K562 (cell line): ENCODE results near the gene P2RX5. TPM values are rescaled to one million over a fixed set of nuclear protein-coding genes. Genes with fewer than 3 reads are reported as not detected.

Experiments
- ATAC-seq: fragments of 200-7000 bp; cut with Tn5 transposase; 3 replicates; pipeline ENCODE4 v1.9.1; 2020; ENCODE audit warnings: moderate library complexity
- BruUV-seq: library from RNA; stranded (reverse); fragments of 400-500 nt; replicated peaks from 2 replicates; lab custom pipeline; 2021; lab: Mats Ljungman, UMichigan
- CTCF ChIA-PET: fragments of 300-600 bp; formaldehyde crosslinking; extraction: SDS; loops from one replicate; lab custom pipeline; 2021; ENCODE audit warnings: low intra/inter-chr PET ratio; lab: Yijun Ruan, JAX
- POLR2A ChIA-PET: fragments of 300-600, 350-650 bp; sonication (Branson Sonifier 250); formaldehyde crosslinking; extraction: SDS; loops from one replicate; lab custom pipeline; 2021; ENCODE audit warnings: antibody characterized with exemption, inconsistent platforms; lab: Yijun Ruan, JAX
- DNase-seq, 4 experiments: peaks; one replicate each; pipeline versions ENCODE4 v3.0.0 to v3.0.0-alpha.2; 2011 to 2018; ENCODE audit warnings: low spot score in 3 of 4, mixed read lengths in 3 of 4; ENCODE audit errors: extremely low read depth in 1 of 4
- FAIRE-seq: peaks from 2 replicates; lab custom pipeline; 2011; peaks lifted over from hg19 to GRCh38; lab: Jason Lieb, UNC
- H2AFZ ChIP-seq: 2 replicates; pipeline ENCODE4 v1.6.0; 2011; ENCODE audit warnings: low read depth, low read length, control low read depth, inconsistent platforms
- H3K27ac ChIP-seq: fragments of 200-600 bp; 3 replicates; pipeline ENCODE4 v1.8.0; 2011; ENCODE audit warnings: low read depth, mild to moderate bottlenecking, control low read depth, inconsistent platforms, low read length, moderate library complexity, mixed read lengths; ENCODE audit errors: extremely low read depth
- H3K27me3 ChIP-seq, 2 experiments: fragments of 300-600 bp in 1 of 2; 2 replicates in 1 of 2; 3 replicates in 1 of 2; pipeline versions ENCODE4 v1.6.0 to v1.8.0; 2011; ENCODE audit warnings: inconsistent platforms in 2 of 2, low read length in 2 of 2, mild to moderate bottlenecking in 1 of 2, mixed read lengths in 1 of 2, moderate library complexity in 1 of 2; ENCODE audit not compliant: control insufficient read depth in 2 of 2, insufficient read depth in 2 of 2
- H3K36me3 ChIP-seq: fragments of 300-600 bp; 3 replicates; pipeline ENCODE4 v1.8.0; 2011; ENCODE audit warnings: mild to moderate bottlenecking, low read length, inconsistent platforms; ENCODE audit not compliant: control insufficient read depth, insufficient read depth
- H3K4me1 ChIP-seq, 2 experiments: fragments of 200-600 bp in 1 of 2; replicated peaks in 1 of 2; 2 replicates in 1 of 2; 3 replicates in 1 of 2; pipeline versions ENCODE4 v1.5.1 to v1.8.0; 2011; ENCODE audit warnings: inconsistent platforms in 2 of 2, low read length in 2 of 2, mild to moderate bottlenecking in 1 of 2, mixed read lengths in 1 of 2, moderate library complexity in 1 of 2; ENCODE audit not compliant: control insufficient read depth in 2 of 2, insufficient read depth in 2 of 2
- H3K4me2 ChIP-seq: 2 replicates; pipeline ENCODE4 v1.6.1; 2011; ENCODE audit warnings: low read length, control low read depth, inconsistent platforms, mixed read lengths; ENCODE audit not compliant: insufficient read depth
- H3K4me3 ChIP-seq: fragments of 200-600 bp; sonication (generic), shearing (Covaris generic); 2 replicates; pipeline ENCODE4 v1.5.1; 2016; ENCODE audit warnings: control low read depth, inconsistent platforms
- H3K79me2 ChIP-seq: fragments of 200-600 bp; 3 replicates; pipeline ENCODE4 v1.8.0; 2011; ENCODE audit warnings: low read length, inconsistent platforms; ENCODE audit not compliant: control insufficient read depth, insufficient read depth
- H3K9ac ChIP-seq, 2 experiments: 2 replicates each; pipeline versions ENCODE4 v1.6.0 to v1.6.1; 2011; ENCODE audit warnings: low read depth in 2 of 2, low read length in 2 of 2, control low read depth in 1 of 2, inconsistent platforms in 1 of 2, mild to moderate bottlenecking in 1 of 2, mixed read lengths in 1 of 2; ENCODE audit not compliant: insufficient read depth in 1 of 2
- H3K9me1 ChIP-seq: one replicate; pipeline ENCODE4 v1.6.0; 2011; ENCODE audit warnings: inconsistent platforms, mild to moderate bottlenecking, low read length, moderate library complexity; ENCODE audit not compliant: control insufficient read depth, insufficient read depth
- H3K9me3 ChIP-seq: replicated peaks from 2 replicates; pipeline ENCODE4 v1.5.1; 2011; ENCODE audit warnings: low read depth, low read length, inconsistent platforms; ENCODE audit not compliant: control insufficient read depth, insufficient read depth
- H4K20me1 ChIP-seq: replicated peaks from 2 replicates; pipeline ENCODE4 v1.6.1; 2011; ENCODE audit warnings: low read length, inconsistent platforms, mixed read lengths; ENCODE audit not compliant: control insufficient read depth, insufficient read depth
- CCNT2 ChIP-seq: IDR thresholded peaks from 2 replicates; pipeline ENCODE4 v1.6.1; 2011; ENCODE audit warnings: borderline replicate concordance, low read depth, mild to moderate bottlenecking, moderate library complexity, mixed read lengths, low read length; ENCODE audit not compliant: insufficient read length; ENCODE audit errors: extremely low read depth
- MEF2D ChIP-seq: conservative IDR thresholded peaks from 2 replicates; pipeline ENCODE4 v1.6.1; 2016; ENCODE audit warnings: low read depth, missing genetic modification characterization, missing compliant biosample characterization
- NUFIP1 ChIP-seq: fragments of 450-650 bp; IDR thresholded peaks from 2 replicates; pipeline ENCODE4 v1.6.1; 2018; ENCODE audit not compliant: partially characterized antibody
- SMARCE1 ChIP-seq: fragments of 450-650 bp; IDR thresholded peaks from 2 replicates; pipeline ENCODE4 v1.7.1; 2016; ENCODE audit warnings: mild to moderate bottlenecking
- ZBTB8A ChIP-seq: fragments of 450-650 bp; IDR thresholded peaks from 2 replicates; pipeline ENCODE4 v1.6.1; 2018; ENCODE audit warnings: mild to moderate bottlenecking, moderate library complexity; ENCODE audit not compliant: partially characterized antibody
- ZNF263 ChIP-seq: sonication (generic); formaldehyde crosslinking; IDR thresholded peaks from 2 replicates; pipeline ENCODE4 v1.8.0; 2022; ENCODE audit warnings: mild to moderate bottlenecking, missing genetic modification reagents, borderline replicate concordance
- ZNF586 ChIP-seq: fragments of 450-650 bp; formaldehyde crosslinking; conservative IDR thresholded peaks from 2 replicates; pipeline ENCODE4 v1.4.0; 2020; ENCODE audit warnings: mild to moderate bottlenecking, moderate library complexity
- ZNF780A ChIP-seq: fragments of 250-450 bp; sonication (Bioruptor Pico); IDR thresholded peaks from 2 replicates; pipeline ENCODE4 v1.5.0; 2021; ENCODE audit warnings: mild to moderate bottlenecking
- whole genome bisulfite sequencing: fragments of 100-300 bp; shearing (Covaris generic); methylation state at CpG from one replicate; pipeline ENCODE4 v1.1.6; 2016; ENCODE audit warnings: low coverage, mixed read lengths; ENCODE audit not compliant: insufficient coverage; ENCODE audit errors: missing lambda C conversion rate; 5-methylcytosine and 5-hydroxymethylcytosine counted together
- in situ Hi-C: fragments of 300-500 bp; cut with MboI; formaldehyde crosslinking; loops from 4 replicates; pipeline ENCODE4 v1.15.0; 2018; ENCODE audit warnings: inconsistent platforms, mixed read lengths
- intact Hi-C: fragments of 100-400 bp; cut with micrococcal nuclease; formaldehyde crosslinking; loops from 2 replicates; pipeline ENCODE4 v1.14.2; 2022
- polyA plus RNA-seq, 8 experiments: library from polyadenylated mRNA; depleted of rRNA in 4 of 8; stranded (reverse) in 5 of 8; unstranded in 3 of 8; fragments of >200 nt; fragmentation: Nextera tagmentation in 2 of 8; fragmentation: Illumina TruSeq in 1 of 8; extraction: Ambion mirVana in 2 of 8; extraction: Trizol in 1 of 8; gene quantifications; 2 replicates each; pipeline versions ENCODE4 v1.2.1 to v1.2.3, GENCODE V29; 2011 to 2014; ENCODE audit warnings: inconsistent platforms in 1 of 8, missing spikeins in 1 of 8
- total RNA-seq, 7 experiments: library from RNA; depleted of rRNA in 6 of 7; stranded (reverse); fragments of >200 nt in 6 of 7; fragmentation: Illumina TruSeq in 2 of 7; extraction: Trizol in 2 of 7; gene quantifications; 2 replicates each; pipeline versions ENCODE4 v1.2.1 to v1.2.3, GENCODE V29; 2011 to 2021; ENCODE audit warnings: low replicate concordance in 1 of 7
- TF ChIP-seq, protein P1 (sequence below), 3 experiments: IDR thresholded peaks in 2 of 3; conservative IDR thresholded peaks in 1 of 3; 2 replicates each; pipeline ENCODE4 v1.5.1; 2011 to 2012; ENCODE audit warnings: low read length in 3 of 3, mild to moderate bottlenecking in 3 of 3, control low read depth in 2 of 3, improper control_type of control experiment in 1 of 3, inconsistent platforms in 1 of 3, low read depth in 1 of 3, mixed read lengths in 1 of 3, moderate library complexity in 1 of 3; ENCODE audit not compliant: insufficient read depth in 2 of 3
- TF ChIP-seq, protein P2 (sequence below): fragments of 250-450 bp; sonication (Bioruptor Pico); IDR thresholded peaks from 2 replicates; pipeline ENCODE4 v1.4.0; 2020

P2RX5 gene
- total and polyA plus RNA-seq, 9 of the 15 experiments (the other 6 are each of a cell fraction or from before 2014, with no cell fraction given) = 0.31 to 4.0 (median 1.3) TPM

DNA sequence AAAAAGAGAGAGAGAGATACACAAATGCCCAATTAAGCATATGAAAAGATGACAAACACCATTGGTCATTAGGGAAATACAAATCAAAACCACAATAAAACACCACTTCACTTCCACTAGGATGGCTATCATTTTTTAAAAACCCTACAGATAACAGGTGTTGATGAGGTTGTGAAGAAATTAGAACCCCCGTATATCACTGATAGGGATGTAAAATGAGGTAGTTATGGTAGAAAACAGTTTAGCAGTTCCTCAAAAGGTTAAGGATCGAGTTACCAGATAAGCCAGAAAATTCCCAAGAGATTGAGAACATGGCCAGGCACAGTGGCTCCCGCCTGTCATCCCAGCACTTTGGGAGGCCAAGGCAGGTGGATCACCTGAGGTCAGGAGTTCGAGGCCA, 2.8 kb downstream of the P2RX5 start:
- no peaks in the 10 kb centered on the region for H3K36me3 ChIP-seq
- H3K27me3 ChIP-seq = no peaks in the 10 kb centered on the region
- H3K79me2 ChIP-seq = no peaks in the 10 kb centered on the region
- WGBS = 5% methylated on average over 4 of the region's 4 CpGs
- FAIRE-seq = no peak
- peaks cover 0 to 41% of the 10 kb centered on the region in 2 experiments; a peak in 2 of 5 replicates for H3K4me1 ChIP-seq
- H3K9me3 ChIP-seq = no peaks in the 10 kb centered on the region; the same call in 1 of the 2 replicates
- in situ Hi-C loops = no loop called here
- H2AFZ ChIP-seq = no peak overlapping the region
- H3K27ac ChIP-seq = no peak overlapping the region
- ChIA-PET POLR2A (no interaction called here), CTCF (interaction anchor here (1.1 kb wide), 1 partner anchor 845 kb away, joined by 3 read pairs; no protein-coding TSS in a partner anchor)
- no peaks in the 10 kb centered on the region for H4K20me1 ChIP-seq
- ATAC-seq = no peak
- no peaks in the 10 kb centered on the region for H3K9me1 ChIP-seq
- intact Hi-C loops = loop anchor here (10.0 kb wide), 1 partner anchor 88 kb away; the partner anchor contains the start of gene TRPV1
- H3K4me3 ChIP-seq = no peak overlapping the region
- no peak for DNase-seq
- H3K4me2 ChIP-seq = no peak overlapping the region
- no TSS peak for BruUV-seq
- TF ChIP-seq MEF2D (tag) = no peak
- no peak overlapping the region for H3K9ac ChIP-seq

DNA sequence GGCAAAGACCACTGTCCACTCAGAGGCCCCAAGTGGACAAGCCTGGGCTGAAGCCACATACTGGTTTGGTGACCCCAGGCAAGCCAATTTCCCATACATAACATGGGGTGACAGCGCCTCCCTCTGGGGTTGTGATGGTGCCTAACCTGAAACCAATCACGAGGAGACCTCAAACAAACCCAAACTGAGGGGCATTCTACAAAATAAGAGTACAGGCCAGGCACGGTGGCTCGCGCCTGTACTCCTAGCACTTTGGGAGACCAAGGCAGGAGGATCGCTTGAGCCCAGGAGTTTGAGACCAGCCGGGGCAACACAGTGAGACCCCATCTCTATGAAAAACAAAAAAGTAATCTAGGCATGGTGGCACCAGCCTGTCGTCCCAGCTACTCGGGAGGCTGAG, 3.6 kb downstream of the P2RX5 start:
- H3K4me1 ChIP-seq = peaks cover 0 to 42% of the 10 kb centered on the region in 2 experiments; a peak in 2 of 5 replicates
- in situ Hi-C loops (no loop called here), intact Hi-C loops (loop anchor here (10.0 kb wide), 1 partner anchor 88 kb away; the partner anchor contains the start of gene TRPV1)
- H4K20me1 ChIP-seq = no peaks in the 10 kb centered on the region
- DNase-seq = peak in 2 of 4 experiments; percentile 37 to 39
- H3K36me3 ChIP-seq = no peaks in the 10 kb centered on the region
- no peak overlapping the region for H3K4me2 ChIP-seq
- peak; percentile 11 for FAIRE-seq
- no peak overlapping the region for H3K9ac ChIP-seq
- ChIA-PET POLR2A (interaction anchor here (0.6 kb wide), 1 partner anchor 254 kb away, joined by 3 read pairs; no protein-coding TSS in a partner anchor), CTCF (interaction anchor here (1.1 to 1.7 kb wide), 2 partner anchors 90 to 844 kb away, joined by 3 to 9 read pairs; no protein-coding TSS in a partner anchor)
- no peaks in the 10 kb centered on the region for H3K9me1 ChIP-seq
- H3K9me3 ChIP-seq = no peaks in the 10 kb centered on the region
- ATAC-seq = peak; percentile 64
- H2AFZ ChIP-seq = no peak overlapping the region
- no peaks in the 10 kb centered on the region for H3K79me2 ChIP-seq
- no peak overlapping the region for H3K27ac ChIP-seq
- no TSS peak for BruUV-seq
- H3K27me3 ChIP-seq = no peaks in the 10 kb centered on the region
- WGBS = 7% methylated on average over 7 of the region's 9 CpGs
- H3K4me3 ChIP-seq = no peak overlapping the region
- TF ChIP-seq ZNF263 (CRISPR knock-in tag) (no peak), SMARCE1 (no peak), ZBTB8A (no peak), NUFIP1 (no peak), CCNT2 (no peak), ZNF586 (no peak), ZNF780A (no peak)
- TF ChIP-seq, protein P1, sequence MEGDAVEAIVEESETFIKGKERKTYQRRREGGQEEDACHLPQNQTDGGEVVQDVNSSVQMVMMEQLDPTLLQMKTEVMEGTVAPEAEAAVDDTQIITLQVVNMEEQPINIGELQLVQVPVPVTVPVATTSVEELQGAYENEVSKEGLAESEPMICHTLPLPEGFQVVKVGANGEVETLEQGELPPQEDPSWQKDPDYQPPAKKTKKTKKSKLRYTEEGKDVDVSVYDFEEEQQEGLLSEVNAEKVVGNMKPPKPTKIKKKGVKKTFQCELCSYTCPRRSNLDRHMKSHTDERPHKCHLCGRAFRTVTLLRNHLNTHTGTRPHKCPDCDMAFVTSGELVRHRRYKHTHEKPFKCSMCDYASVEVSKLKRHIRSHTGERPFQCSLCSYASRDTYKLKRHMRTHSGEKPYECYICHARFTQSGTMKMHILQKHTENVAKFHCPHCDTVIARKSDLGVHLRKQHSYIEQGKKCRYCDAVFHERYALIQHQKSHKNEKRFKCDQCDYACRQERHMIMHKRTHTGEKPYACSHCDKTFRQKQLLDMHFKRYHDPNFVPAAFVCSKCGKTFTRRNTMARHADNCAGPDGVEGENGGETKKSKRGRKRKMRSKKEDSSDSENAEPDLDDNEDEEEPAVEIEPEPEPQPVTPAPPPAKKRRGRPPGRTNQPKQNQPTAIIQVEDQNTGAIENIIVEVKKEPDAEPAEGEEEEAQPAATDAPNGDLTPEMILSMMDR (IDR thresholded peaks at IDR 0.05 in 2 of 3, conservative IDR thresholded peaks at IDR 0.05 in 1 of 3; ENCODE audit: insufficient read depth in 2 of 3, low read depth in 1 of 3, low read length in 3 of 3) = peak; percentile 44 to 50 (median 45)
- TF ChIP-seq, protein P2, sequence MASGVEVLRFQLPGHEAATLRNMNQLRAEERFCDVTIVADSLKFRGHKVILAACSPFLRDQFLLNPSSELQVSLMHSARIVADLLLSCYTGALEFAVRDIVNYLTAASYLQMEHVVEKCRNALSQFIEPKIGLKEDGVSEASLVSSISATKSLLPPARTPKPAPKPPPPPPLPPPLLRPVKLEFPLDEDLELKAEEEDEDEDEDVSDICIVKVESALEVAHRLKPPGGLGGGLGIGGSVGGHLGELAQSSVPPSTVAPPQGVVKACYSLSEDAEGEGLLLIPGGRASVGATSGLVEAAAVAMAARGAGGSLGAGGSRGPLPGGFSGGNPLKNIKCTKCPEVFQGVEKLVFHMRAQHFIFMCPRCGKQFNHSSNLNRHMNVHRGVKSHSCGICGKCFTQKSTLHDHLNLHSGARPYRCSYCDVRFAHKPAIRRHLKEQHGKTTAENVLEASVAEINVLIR (CRISPR knock-in tag) = no peak
